Endodermal cell (in vitro differentiated cells): Measurements from ENCODE around the gene SGTB. TPM values are rescaled to one million over a fixed set of nuclear protein-coding genes. Genes with fewer than 3 reads are reported as not detected.
"Not testable (repeated sequence)": the region's sequence is repeated elsewhere in the genome, so short reads cannot be mapped to it uniquely, and the experiment has no call there.

Experiments used
- DNase-seq: peaks from one replicate; pipeline ENCODE4 v3.0.0-alpha.2; 2017
- H3K27ac ChIP-seq: 2 replicates; pipeline ENCODE4 v1.5.1; 2013; ENCODE audit warnings: mild to moderate bottlenecking, low read depth, low read length, moderate library complexity
- H3K27me3 ChIP-seq: 2 replicates; pipeline ENCODE4 v1.6.1; 2013; ENCODE audit warnings: mild to moderate bottlenecking, low read length, moderate library complexity; ENCODE audit not compliant: insufficient read depth, control insufficient read depth, poor library complexity, severe bottlenecking
- H3K36me3 ChIP-seq: 2 replicates; pipeline ENCODE4 v1.7.0; 2013; ENCODE audit warnings: mild to moderate bottlenecking, low read length, moderate library complexity; ENCODE audit not compliant: control insufficient read depth, insufficient read depth
- H3K4me1 ChIP-seq: one replicate; pipeline ENCODE4 v1.7.0; 2013; ENCODE audit warnings: low read length; ENCODE audit not compliant: control insufficient read depth, insufficient read depth
- H3K4me3 ChIP-seq: 2 replicates; pipeline ENCODE4 v1.5.1; 2013; ENCODE audit warnings: mild to moderate bottlenecking, low read length, moderate library complexity
- H3K9ac ChIP-seq: 2 replicates; pipeline ENCODE4 v1.6.1; 2013; ENCODE audit warnings: mild to moderate bottlenecking, low read length, moderate library complexity; ENCODE audit not compliant: poor library complexity, severe bottlenecking; ENCODE audit errors: extremely low read depth
- H3K9me3 ChIP-seq: 2 replicates; pipeline ENCODE4 v1.6.1; 2013; ENCODE audit warnings: mild to moderate bottlenecking, low read length, moderate library complexity; ENCODE audit not compliant: control insufficient read depth
- H3K27ac Mint-ChIP-seq: 2 replicates; pipeline ENCODE4 v1.8.0; 2020; ENCODE audit warnings: mixed read lengths
- H3K27me3 Mint-ChIP-seq: 2 replicates; pipeline ENCODE4 v1.8.0; 2021; ENCODE audit warnings: mild to moderate bottlenecking, mixed read lengths; ENCODE audit not compliant: insufficient read depth
- H3K36me3 Mint-ChIP-seq: 2 replicates; pipeline ENCODE4 v1.8.0; 2020; ENCODE audit warnings: low read depth, mixed read lengths
- H3K4me1 Mint-ChIP-seq: 2 replicates; pipeline ENCODE4 v1.8.0; 2020; ENCODE audit warnings: mixed read lengths
- H3K4me3 Mint-ChIP-seq: 2 replicates; pipeline ENCODE4 v1.8.0; 2020; ENCODE audit warnings: mild to moderate bottlenecking, moderate library complexity, mixed read lengths
- H3K9me3 Mint-ChIP-seq: 2 replicates; pipeline ENCODE4 v1.8.0; 2020; ENCODE audit warnings: mild to moderate bottlenecking, mixed read lengths
- WGBS, 2 experiments: methylation state at CpG; one replicate each; pipeline versions ENCODE4 v1.1.5 to v1.1.7; 2013; ENCODE audit warnings: missing lambda C conversion rate in 2 of 2, mixed read lengths in 1 of 2; ENCODE audit not compliant: insufficient coverage in 1 of 2, insufficient read length in 1 of 2; 5-methylcytosine and 5-hydroxymethylcytosine counted together
- total RNA-seq, 2 donors: library from RNA; stranded (reverse); fragmentation: NEBNext Ultra II Directional in 1 of 2; extraction: Animal tissue kit (Norgen Biotek cat#: 25700) in 1 of 2; gene quantifications; 2 replicates in 1 of 2; 3 replicates in 1 of 2; pipeline ENCODE4 v1.2.1, GENCODE V29; 2021
- TF ChIP-seq, protein P1 (sequence below): fragments of 200-600 bp; sonication (generic); conservative IDR thresholded peaks from 2 replicates; pipeline ENCODE4 v1.5.0; 2021; ENCODE audit warnings: antibody characterized with exemption, mild to moderate bottlenecking

The SGTB gene
- total RNA-seq, 2 donors from 2014 or later = 14.6 to 17.9 TPM

DNA sequence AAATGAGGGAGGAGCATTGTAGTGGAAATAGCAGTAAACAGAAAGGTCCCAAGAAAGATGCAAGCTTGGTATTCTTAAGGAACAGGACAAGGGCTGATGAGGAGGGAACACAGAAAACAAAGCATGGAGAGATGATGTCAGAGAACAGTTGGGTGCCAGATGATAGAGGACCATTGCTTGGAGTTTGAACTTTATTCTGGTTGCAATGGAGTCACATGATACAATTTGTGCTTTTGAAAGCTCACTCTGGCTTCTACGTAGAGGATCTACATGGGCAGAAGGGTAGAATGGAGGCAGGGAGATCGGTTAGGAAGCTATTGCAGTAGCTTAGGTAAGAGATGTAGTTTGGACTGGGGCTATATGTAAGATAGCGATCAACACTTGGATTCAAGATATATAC, 39.8 kb downstream of the SGTB start:
- Histone ChIP-seq H3K4me3 (no peak overlapping the region), H3K27me3 (no peaks in the 10 kb centered on the region), H3K9me3 (no peaks in the 10 kb centered on the region), H3K27ac (no peak overlapping the region), H3K9ac (no peak overlapping the region), H3K36me3 (peaks cover 32% of the 10 kb centered on the region), H3K4me1 (no peaks in the 10 kb centered on the region)
- H3K4me3 Mint-ChIP-seq = no peak overlapping the region
- no peaks in the 10 kb centered on the region for H3K27me3 Mint-ChIP-seq
- peaks cover 38% of the 10 kb centered on the region for H3K36me3 Mint-ChIP-seq
- WGBS, 2 experiments = 93 to 100% methylated on average over 3 of the region's 3 CpGs
- H3K9me3 Mint-ChIP-seq = no peaks in the 10 kb centered on the region
- TF ChIP-seq, protein P1, sequence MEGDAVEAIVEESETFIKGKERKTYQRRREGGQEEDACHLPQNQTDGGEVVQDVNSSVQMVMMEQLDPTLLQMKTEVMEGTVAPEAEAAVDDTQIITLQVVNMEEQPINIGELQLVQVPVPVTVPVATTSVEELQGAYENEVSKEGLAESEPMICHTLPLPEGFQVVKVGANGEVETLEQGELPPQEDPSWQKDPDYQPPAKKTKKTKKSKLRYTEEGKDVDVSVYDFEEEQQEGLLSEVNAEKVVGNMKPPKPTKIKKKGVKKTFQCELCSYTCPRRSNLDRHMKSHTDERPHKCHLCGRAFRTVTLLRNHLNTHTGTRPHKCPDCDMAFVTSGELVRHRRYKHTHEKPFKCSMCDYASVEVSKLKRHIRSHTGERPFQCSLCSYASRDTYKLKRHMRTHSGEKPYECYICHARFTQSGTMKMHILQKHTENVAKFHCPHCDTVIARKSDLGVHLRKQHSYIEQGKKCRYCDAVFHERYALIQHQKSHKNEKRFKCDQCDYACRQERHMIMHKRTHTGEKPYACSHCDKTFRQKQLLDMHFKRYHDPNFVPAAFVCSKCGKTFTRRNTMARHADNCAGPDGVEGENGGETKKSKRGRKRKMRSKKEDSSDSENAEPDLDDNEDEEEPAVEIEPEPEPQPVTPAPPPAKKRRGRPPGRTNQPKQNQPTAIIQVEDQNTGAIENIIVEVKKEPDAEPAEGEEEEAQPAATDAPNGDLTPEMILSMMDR = no peak
- no peaks in the 10 kb centered on the region for H3K4me1 Mint-ChIP-seq
- no peak overlapping the region for H3K27ac Mint-ChIP-seq
- DNase-seq = no peak

DNA sequence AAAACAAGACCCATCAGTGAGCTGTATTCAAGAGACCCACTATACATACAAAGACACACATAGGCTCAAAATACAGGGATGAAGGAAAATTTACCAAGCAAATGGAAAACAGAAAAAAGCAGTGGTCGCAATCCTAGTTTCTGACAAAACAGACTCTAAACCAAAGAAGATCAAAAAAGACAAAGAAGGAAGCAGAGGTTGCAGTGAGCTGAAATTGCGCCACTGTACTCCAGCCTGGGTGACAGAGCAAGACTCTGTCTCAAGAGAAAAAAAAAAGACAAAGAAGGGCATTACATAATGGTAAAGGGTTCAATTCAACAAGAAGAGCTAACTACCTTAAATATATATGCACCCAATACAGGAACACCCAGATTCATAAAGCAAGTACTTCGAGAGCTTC, 45.9 kb downstream of the SGTB start:
- not testable (repeated sequence) for H3K27ac ChIP-seq, H3K27me3 ChIP-seq, H3K9me3 ChIP-seq, H3K4me3 ChIP-seq, H3K4me1 ChIP-seq, H3K27ac Mint-ChIP-seq, DNase-seq, H3K4me1 Mint-ChIP-seq, H3K9me3 Mint-ChIP-seq, H3K9ac ChIP-seq, H3K4me3 Mint-ChIP-seq, H3K27me3 Mint-ChIP-seq
- peaks cover 30% of the 10 kb centered on the region for H3K36me3 Mint-ChIP-seq
- 96 to 100% methylated on average over 2 to 3 of the region's 3 CpGs for WGBS, 2 experiments
- H3K36me3 ChIP-seq = peaks cover 32% of the 10 kb centered on the region

DNA sequence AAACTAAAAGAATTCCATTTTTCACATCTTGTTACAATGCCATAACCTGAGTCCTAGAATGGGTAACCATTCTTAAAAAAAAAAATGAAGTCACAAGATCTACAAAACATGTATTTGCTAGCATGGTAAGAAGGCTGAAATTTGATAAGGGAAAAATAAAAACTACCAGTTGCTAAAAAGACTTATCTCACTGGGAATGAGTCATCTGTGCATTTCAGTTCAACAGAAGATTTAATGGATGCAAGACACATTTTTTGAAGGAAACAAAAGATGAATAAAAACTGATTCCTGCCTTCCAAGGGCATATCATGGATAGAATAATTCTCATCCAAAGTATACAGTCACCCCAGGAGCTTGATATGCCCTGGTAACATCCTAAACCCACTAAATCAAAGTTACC, 47.2 kb downstream of the SGTB start:
- no peaks in the 10 kb centered on the region for H3K9me3 Mint-ChIP-seq
- H3K9ac ChIP-seq = no peak overlapping the region
- H3K36me3 ChIP-seq = peaks cover 32% of the 10 kb centered on the region
- no peak overlapping the region for H3K4me3 Mint-ChIP-seq
- H3K9me3 ChIP-seq = no peaks in the 10 kb centered on the region
- H3K4me1 ChIP-seq = peaks cover 4% of the 10 kb centered on the region
- no peak overlapping the region for H3K27ac Mint-ChIP-seq
- no peaks in the 10 kb centered on the region for H3K4me1 Mint-ChIP-seq
- peaks cover 24% of the 10 kb centered on the region for H3K36me3 Mint-ChIP-seq
- H3K27me3 ChIP-seq = no peaks in the 10 kb centered on the region
- no peak for DNase-seq
- no peak overlapping the region for H3K4me3 ChIP-seq
- no peaks in the 10 kb centered on the region for H3K27me3 Mint-ChIP-seq
- H3K27ac ChIP-seq = no peak overlapping the region
- TF ChIP-seq, protein P1 = no peak

DNA sequence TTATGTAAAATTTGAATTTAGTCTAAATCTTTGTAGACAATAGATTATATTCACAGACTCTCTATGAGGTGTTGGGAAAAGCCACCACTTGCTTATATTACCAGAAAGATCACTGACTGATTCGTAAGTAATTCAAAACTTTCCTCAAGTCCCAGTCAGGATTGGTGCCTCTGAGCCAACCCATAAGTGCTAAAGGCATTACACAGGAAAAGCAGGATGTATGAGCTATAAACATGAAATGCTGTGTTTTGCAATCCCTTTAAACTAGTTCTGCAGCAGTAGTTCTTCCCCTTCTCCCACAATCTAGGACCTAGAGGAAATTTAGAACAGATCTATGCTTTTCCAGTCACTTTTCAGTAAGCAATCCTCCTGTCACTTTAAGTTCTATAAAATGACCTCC, 49.1 kb downstream of the SGTB start:
- WGBS, 2 experiments = 86% methylated on average over 1 of the region's 1 CpG; no CpG with 5 or more reads in 1 of the 2 experiments
- TF ChIP-seq, protein P1 = no peak
- H3K27ac ChIP-seq = no peak overlapping the region

More for the DNA sequence above, 49.1 kb downstream of the SGTB start:
- Mint-ChIP-seq H3K9me3 (no peaks in the 10 kb centered on the region), H3K36me3 (peaks cover 16% of the 10 kb centered on the region), H3K4me3 (no peak overlapping the region), H3K27me3 (no peaks in the 10 kb centered on the region), H3K4me1 (no peaks in the 10 kb centered on the region), H3K27ac (peak overlapping the region; percentile 58)
- Histone ChIP-seq H3K36me3 (peaks cover 35% of the 10 kb centered on the region), H3K27me3 (no peaks in the 10 kb centered on the region), H3K4me1 (peaks cover 4% of the 10 kb centered on the region), H3K4me3 (no peak overlapping the region), H3K9ac (no peak overlapping the region), H3K9me3 (no peaks in the 10 kb centered on the region)
- no peak for DNase-seq
